CD14-positive monocyte (primary cell): ENCODE data around the gene PDPR. TPM values are rescaled to one million over a fixed set of nuclear protein-coding genes. Genes with fewer than 3 reads are reported as not detected.
A peak's percentile ranks its signal among the peaks of the same experiment; 100 is the strongest.
"Not testable (repeated sequence)": the region's sequence is repeated elsewhere in the genome, so short reads cannot be mapped to it uniquely, and the experiment has no call there.

Source experiments
- DNase-seq, 3 donors: peaks; one replicate each; pipeline ENCODE4 v3.0.0-alpha.2; 2011 to 2022
- H2AFZ ChIP-seq: 2 replicates; pipeline ENCODE4 v1.6.0; 2012; ENCODE audit warnings: mild to moderate bottlenecking, low read depth, low read length, inconsistent platforms; ENCODE audit not compliant: insufficient read depth, poor library complexity, severe bottlenecking
- H3K27ac ChIP-seq, 2 donors: 1 replicate in 1 of 2; 2 replicates in 1 of 2; pipeline ENCODE4 v1.5.1; 2012 to 2013; ENCODE audit warnings: low read length in 2 of 2, control low read depth in 1 of 2, inconsistent platforms in 1 of 2, low read depth in 1 of 2, mild to moderate bottlenecking in 1 of 2
- H3K27me3 ChIP-seq, 2 donors: one replicate each; pipeline versions ENCODE4 v1.6.0 to v1.6.1; 2011 to 2013; ENCODE audit warnings: low read length in 2 of 2; ENCODE audit not compliant: control insufficient read depth in 2 of 2, insufficient read depth in 2 of 2
- H3K36me3 ChIP-seq, 2 donors: replicated peaks in 1 of 2; 1 replicate in 1 of 2; 2 replicates in 1 of 2; pipeline versions ENCODE4 v1.5.1 to v1.6.1; 2012 to 2013; ENCODE audit warnings: low read length in 2 of 2, control low read depth in 1 of 2, inconsistent platforms in 1 of 2, mild to moderate bottlenecking in 1 of 2; ENCODE audit not compliant: insufficient read depth in 2 of 2, control insufficient read depth in 1 of 2
- H3K4me1 ChIP-seq, 2 donors: 1 replicate in 1 of 2; 2 replicates in 1 of 2; pipeline versions ENCODE4 v1.5.1 to v1.6.1; 2012 to 2013; ENCODE audit warnings: low read length in 2 of 2, control low read depth in 1 of 2, inconsistent platforms in 1 of 2, mild to moderate bottlenecking in 1 of 2, moderate library complexity in 1 of 2; ENCODE audit not compliant: insufficient read depth in 2 of 2, control insufficient read depth in 1 of 2
- H3K4me2 ChIP-seq: replicated peaks from 2 replicates; pipeline ENCODE3; 2012; ENCODE audit warnings: low read length, moderate library complexity, mild to moderate bottlenecking; ENCODE audit not compliant: poor library complexity, severe bottlenecking; ENCODE audit errors: extremely low read depth
- H3K4me3 ChIP-seq, 3 experiments: fragments of 200-600 bp in 1 of 3; sonication (generic) in 1 of 3; replicated peaks in 1 of 3; 1 replicate in 2 of 3; 2 replicates in 1 of 3; pipeline ENCODE4 v1.5.1; 2011 to 2013; ENCODE audit warnings: low read length in 3 of 3, mild to moderate bottlenecking in 3 of 3, control low read depth in 2 of 3, low read depth in 2 of 3, inconsistent platforms in 1 of 3, moderate library complexity in 1 of 3
- H3K79me2 ChIP-seq: 2 replicates; pipeline ENCODE4 v1.6.0; 2012; ENCODE audit warnings: mild to moderate bottlenecking, control low read depth, inconsistent platforms, low read length, moderate library complexity; ENCODE audit not compliant: insufficient read depth
- H3K9ac ChIP-seq: 2 replicates; pipeline ENCODE4 v1.6.0; 2017; ENCODE audit warnings: low read length, mild to moderate bottlenecking; ENCODE audit not compliant: insufficient read depth, poor library complexity, severe bottlenecking
- H3K9me3 ChIP-seq, 2 donors: replicated peaks in 1 of 2; 1 replicate in 1 of 2; 2 replicates in 1 of 2; pipeline versions ENCODE4 v1.5.1 to v1.6.1; 2012 to 2013; ENCODE audit warnings: low read length in 2 of 2, control low read depth in 1 of 2; ENCODE audit not compliant: control insufficient read depth in 1 of 2, insufficient read depth in 1 of 2
- H4K20me1 ChIP-seq: 2 replicates; pipeline ENCODE4 v1.6.0; 2012; ENCODE audit warnings: mild to moderate bottlenecking, low read length, control low read depth, moderate library complexity; ENCODE audit not compliant: insufficient read depth
- H3K27ac Mint-ChIP-seq, 7 donors: one replicate each; pipeline ENCODE4 v1.8.0; 2020; ENCODE audit warnings: mild to moderate bottlenecking in 7 of 7, mixed read lengths in 7 of 7, moderate library complexity in 6 of 7, inconsistent platforms in 2 of 7
- H3K27me3 Mint-ChIP-seq, 3 donors: one replicate each; pipeline ENCODE4 v1.8.0; 2021 to 2022; ENCODE audit warnings: low read depth in 3 of 3, mild to moderate bottlenecking in 3 of 3, mixed read lengths in 3 of 3, moderate library complexity in 3 of 3, inconsistent platforms in 1 of 3
- H3K36me3 Mint-ChIP-seq, 2 donors: one replicate each; pipeline ENCODE4 v1.8.0; 2020; ENCODE audit warnings: mixed read lengths in 2 of 2, inconsistent platforms in 1 of 2, mild to moderate bottlenecking in 1 of 2
- H3K4me1 Mint-ChIP-seq: one replicate; pipeline ENCODE4 v1.8.0; 2020; ENCODE audit warnings: mild to moderate bottlenecking, mixed read lengths
- H3K4me3 Mint-ChIP-seq, 2 donors: one replicate each; pipeline ENCODE4 v1.8.0; 2020; ENCODE audit warnings: mild to moderate bottlenecking in 2 of 2, mixed read lengths in 2 of 2, moderate library complexity in 1 of 2
- H3K9me3 Mint-ChIP-seq, 7 donors: one replicate each; pipeline ENCODE4 v1.8.0; 2020 to 2022; ENCODE audit warnings: mixed read lengths in 7 of 7, mild to moderate bottlenecking in 6 of 7, moderate library complexity in 6 of 7, inconsistent platforms in 2 of 7
- WGBS: methylation state at CpG from one replicate; pipeline ENCODE4 v1.1.5; 2013; ENCODE audit warnings: missing lambda C conversion rate; ENCODE audit not compliant: insufficient coverage; 5-methylcytosine and 5-hydroxymethylcytosine counted together
- intact Hi-C, 2 donors: fragments of 100-400 bp; cut with micrococcal nuclease; formaldehyde crosslinking; loops; one replicate each; pipeline versions ENCODE4 v1.15.0 to v1.15.1; 2023
- polyA plus RNA-seq, 3 donors: library from polyadenylated mRNA; depleted of rRNA in 1 of 3; unstranded in 2 of 3; stranded (reverse) in 1 of 3; fragments of 300-500 nt in 2 of 3; fragments of >200 nt in 1 of 3; fragmentation: Illumina TruSeq in 2 of 3; gene quantifications; 1 replicate in 2 of 3; 2 replicates in 1 of 3; pipeline ENCODE4 v1.2.3, GENCODE V29; 2012 to 2021

PDPR gene
- polyA plus RNA-seq, 3 donors = 5.1 to 26.4 (median 5.7) TPM

GRCh38 chr16:70113599-70113981 lies 542 bp upstream of the PDPR start:
- H3K9me3 Mint-ChIP-seq, intact Hi-C loops: not testable (repeated sequence)
- 0% methylated on average over 2 of the region's 15 CpGs for WGBS

GRCh38 chr16:70118354-70118753 lies 4.2 kb downstream of the PDPR start:
- intact Hi-C loops = not testable (repeated sequence)
- 80% methylated on average over 1 of the region's 6 CpGs for WGBS

More at GRCh38 chr16:70113599-70113981, 542 bp upstream of the PDPR start:
- H3K79me2 ChIP-seq = peaks cover 17% of the 10 kb centered on the region
- H3K4me1 ChIP-seq = peaks cover 7 to 11% of the 10 kb centered on the region in 2 donors
- H3K9ac ChIP-seq = peak overlapping the region; percentile 81
- H3K36me3 Mint-ChIP-seq, H4K20me1 ChIP-seq, H3K36me3 ChIP-seq, H3K27me3 Mint-ChIP-seq, H3K27me3 ChIP-seq, H3K9me3 ChIP-seq, H3K4me2 ChIP-seq, DNase-seq: not testable (repeated sequence)
- peak overlapping the region; percentile 44 to 75 for H3K27ac ChIP-seq
- Mint-ChIP-seq H3K4me3 (peak overlapping the region; percentile 69 to 88), H3K27ac (peak overlapping the region; percentile 68 to 94 (median 87)), H3K4me1 (peaks cover 21% of the 10 kb centered on the region)
- peak overlapping the region; percentile 24 to 79 (median 55) for H3K4me3 ChIP-seq
- H2AFZ ChIP-seq = peak overlapping the region; percentile 90

GRCh38 chr16:70118776-70119175 lies 4.6 kb downstream of the PDPR start:
- H3K27ac ChIP-seq, DNase-seq, H4K20me1 ChIP-seq, intact Hi-C loops, H3K4me3 Mint-ChIP-seq, H3K4me1 ChIP-seq, H3K4me3 ChIP-seq, H3K9me3 Mint-ChIP-seq, H3K27me3 ChIP-seq, H3K27me3 Mint-ChIP-seq, H3K9me3 ChIP-seq, H2AFZ ChIP-seq, H3K4me2 ChIP-seq, H3K9ac ChIP-seq: not testable (repeated sequence)
- Mint-ChIP-seq H3K27ac (peak overlapping the region in 2 of 7 donors; percentile 7 to 81), H3K36me3 (peaks cover 41 to 48% of the 10 kb centered on the region in 2 donors), H3K4me1 (peaks cover 21% of the 10 kb centered on the region)
- no CpG with 5 or more reads among the region's 3 CpGs for WGBS
- H3K79me2 ChIP-seq = peaks cover 19% of the 10 kb centered on the region
- H3K36me3 ChIP-seq = peaks cover 21 to 37% of the 10 kb centered on the region in 2 donors

More at GRCh38 chr16:70118354-70118753, 4.2 kb downstream of the PDPR start:
- Mint-ChIP-seq H3K4me1 (peaks cover 23% of the 10 kb centered on the region), H3K27ac (peak overlapping the region in 3 of 7 donors; percentile 7 to 81 (median 12)), H3K36me3 (peaks cover 37 to 44% of the 10 kb centered on the region in 2 donors)
- H3K27me3 Mint-ChIP-seq, H2AFZ ChIP-seq, H3K27me3 ChIP-seq, H3K4me3 ChIP-seq, H3K4me3 Mint-ChIP-seq, H3K27ac ChIP-seq, H3K9ac ChIP-seq, H3K4me1 ChIP-seq, DNase-seq, H4K20me1 ChIP-seq, H3K9me3 ChIP-seq, H3K9me3 Mint-ChIP-seq, H3K4me2 ChIP-seq: not testable (repeated sequence)
- peaks cover 19% of the 10 kb centered on the region for H3K79me2 ChIP-seq
- peaks cover 16 to 32% of the 10 kb centered on the region in 2 donors for H3K36me3 ChIP-seq

GRCh38 chr16:70120398-70120797 lies 6.3 kb downstream of the PDPR start:
- H3K27ac Mint-ChIP-seq = peak overlapping the region in 1 of 7 donors; percentile 32
- H3K4me1 Mint-ChIP-seq = peaks cover 16% of the 10 kb centered on the region
- H3K4me2 ChIP-seq, H3K4me1 ChIP-seq, H3K27me3 ChIP-seq, H3K4me3 Mint-ChIP-seq, H2AFZ ChIP-seq, H4K20me1 ChIP-seq, H3K27me3 Mint-ChIP-seq, H3K9me3 ChIP-seq, H3K27ac ChIP-seq, H3K4me3 ChIP-seq, H3K9ac ChIP-seq, H3K9me3 Mint-ChIP-seq, intact Hi-C loops, DNase-seq: not testable (repeated sequence)
- Histone ChIP-seq H3K79me2 (peaks cover 11% of the 10 kb centered on the region), H3K36me3 (peaks cover 28 to 45% of the 10 kb centered on the region in 2 donors)
- H3K36me3 Mint-ChIP-seq = peaks cover 48 to 59% of the 10 kb centered on the region in 2 donors
- 100% methylated on average over 4 of the region's 8 CpGs for WGBS
